Osteocyte (in vitro differentiated cells): ENCODE results near the gene MAP2K1. TPM values are rescaled to one million over a fixed set of nuclear protein-coding genes. Genes with fewer than 3 reads are reported as not detected.

Experiments
- DNase-seq: peaks from one replicate; pipeline ENCODE4 v3.0.0; 2021; ENCODE audit warnings: mixed read lengths; ENCODE audit not compliant: unreplicated experiment; ENCODE audit errors: extremely low spot score
- H3K27ac Mint-ChIP-seq: one replicate; pipeline ENCODE4 v1.8.0; 2021; ENCODE audit warnings: mild to moderate bottlenecking, mixed read lengths; ENCODE audit not compliant: unreplicated experiment
- H3K27me3 Mint-ChIP-seq: one replicate; pipeline ENCODE4 v1.8.0; 2021; ENCODE audit warnings: mixed read lengths; ENCODE audit not compliant: unreplicated experiment
- H3K36me3 Mint-ChIP-seq: one replicate; pipeline ENCODE4 v1.8.0; 2021; ENCODE audit warnings: mixed read lengths; ENCODE audit not compliant: unreplicated experiment
- H3K4me1 Mint-ChIP-seq: one replicate; pipeline ENCODE4 v1.8.0; 2021; ENCODE audit warnings: mixed read lengths; ENCODE audit not compliant: unreplicated experiment
- H3K4me3 Mint-ChIP-seq: one replicate; pipeline ENCODE4 v1.8.0; 2021; ENCODE audit warnings: mild to moderate bottlenecking, moderate library complexity, mixed read lengths; ENCODE audit not compliant: unreplicated experiment
- H3K9me3 Mint-ChIP-seq: one replicate; pipeline ENCODE4 v1.8.0; 2021; ENCODE audit warnings: mixed read lengths; ENCODE audit not compliant: unreplicated experiment
- CTCF ChIP-seq: fragments of 200-600 bp; sonication (generic); IDR thresholded peaks from 2 replicates; pipeline ENCODE4 v1.5.0; 2021; ENCODE audit warnings: antibody characterized with exemption, mild to moderate bottlenecking, moderate library complexity
- total RNA-seq: library from RNA; stranded (reverse); gene quantifications from 2 replicates; pipeline ENCODE4 v1.2.1, GENCODE V29; 2021

MAP2K1 gene
- total RNA-seq, 1 donor from 2014 or later: 50.7 TPM

GRCh38 chr15:66419471-66419870 is 32.8 kb downstream of the MAP2K1 start:
- Mint-ChIP-seq H3K4me1 (peaks cover 17% of the 10 kb centered on the region), H3K9me3 (peaks cover 6% of the 10 kb centered on the region), H3K4me3 (no peak overlapping the region), H3K27ac (no peak overlapping the region), H3K36me3 (no peaks in the 10 kb centered on the region), H3K27me3 (no peaks in the 10 kb centered on the region)
- no peak for TF ChIP-seq CTCF
- DNase-seq: no peak

- no peak overlapping the region for H3K4me3 Mint-ChIP-seq
- H3K9me3 Mint-ChIP-seq: no peaks in the 10 kb centered on the region
- H3K4me1 Mint-ChIP-seq: peaks cover 14% of the 10 kb centered on the region
- no peak for DNase-seq
- TF ChIP-seq CTCF: no peak
- no peak overlapping the region for H3K27ac Mint-ChIP-seq
- no peaks in the 10 kb centered on the region for H3K36me3 Mint-ChIP-seq
- no peaks in the 10 kb centered on the region for H3K27me3 Mint-ChIP-seq
These were observed 35.6 kb downstream of the MAP2K1 start for GRCh38 chr15:66422347-66422746.

DNA sequence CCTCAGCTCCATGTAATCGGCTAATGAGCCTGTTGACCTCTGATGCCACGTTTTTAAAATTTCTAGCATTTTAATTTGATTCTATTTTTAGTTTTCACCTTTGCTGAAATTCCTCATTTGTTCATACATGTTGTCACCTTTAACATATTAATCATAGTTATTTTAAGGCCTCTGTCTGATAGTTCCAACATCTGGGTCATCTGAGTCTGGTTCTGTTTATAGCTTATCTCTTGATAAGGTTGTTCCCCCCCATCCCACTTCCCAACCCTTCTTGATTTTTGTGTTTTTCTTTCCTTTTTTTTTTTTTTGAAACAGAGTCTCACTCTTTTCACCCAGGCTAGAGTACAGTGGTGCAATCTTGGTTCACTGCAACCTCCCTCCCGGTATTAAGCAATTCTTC is 36.4 kb downstream of the MAP2K1 start:
- Mint-ChIP-seq H3K27me3 (no peaks in the 10 kb centered on the region), H3K36me3 (no peaks in the 10 kb centered on the region), H3K9me3 (no peaks in the 10 kb centered on the region), H3K27ac (no peak overlapping the region), H3K4me1 (peaks cover 7% of the 10 kb centered on the region), H3K4me3 (no peak overlapping the region)
- DNase-seq: no peak
- no peak for TF ChIP-seq CTCF

- H3K36me3 Mint-ChIP-seq: peaks cover 4% of the 10 kb centered on the region
These were observed 38.4 kb downstream of the MAP2K1 start for GRCh38 chr15:66424963-66425612.

DNA sequence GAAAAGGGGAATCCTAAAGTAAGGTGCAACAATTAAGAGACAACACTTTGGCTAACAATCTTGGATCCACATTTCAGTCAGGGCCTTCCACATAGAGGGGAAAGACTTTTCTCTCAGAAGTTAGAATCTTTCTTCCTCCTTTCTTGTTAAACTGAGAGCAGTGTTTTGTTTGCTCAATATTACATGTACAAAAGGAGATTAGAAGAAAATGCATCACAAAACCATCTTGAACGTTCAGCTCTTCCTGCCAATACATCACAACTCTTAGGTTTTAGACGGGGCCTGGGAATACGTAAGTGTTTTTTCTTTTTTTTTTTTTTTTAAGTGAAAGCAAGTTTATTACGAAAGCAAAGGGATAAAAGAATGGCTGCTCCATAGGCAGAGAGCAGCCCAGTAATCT is 39.1 kb downstream of the MAP2K1 start:
- Mint-ChIP-seq H3K36me3 (peaks cover 4% of the 10 kb centered on the region), H3K4me1 (peaks cover under 1% of the 10 kb centered on the region), H3K9me3 (no peaks in the 10 kb centered on the region), H3K27me3 (no peaks in the 10 kb centered on the region), H3K27ac (no peak overlapping the region), H3K4me3 (no peak overlapping the region)
- TF ChIP-seq CTCF: no peak
- DNase-seq: no peak

More at GRCh38 chr15:66424963-66425612, 38.4 kb downstream of the MAP2K1 start:
- Mint-ChIP-seq H3K27ac (no peak overlapping the region), H3K4me1 (no peaks in the 10 kb centered on the region), H3K9me3 (no peaks in the 10 kb centered on the region), H3K4me3 (no peak overlapping the region), H3K27me3 (no peaks in the 10 kb centered on the region)
- no peak for DNase-seq
- TF ChIP-seq CTCF: no peak
